Measurements from ENCODE around the gene DZANK1. TPM values are rescaled to one million over a fixed set of nuclear protein-coding genes. Genes with fewer than 3 reads are reported as not detected.

Gene DZANK1
- total and polyA plus RNA-seq, 2 donors (not counting 3 experiments of a cell fraction or from before 2014, with no cell fraction given): 1.1 to 1.8 TPM

DNA sequence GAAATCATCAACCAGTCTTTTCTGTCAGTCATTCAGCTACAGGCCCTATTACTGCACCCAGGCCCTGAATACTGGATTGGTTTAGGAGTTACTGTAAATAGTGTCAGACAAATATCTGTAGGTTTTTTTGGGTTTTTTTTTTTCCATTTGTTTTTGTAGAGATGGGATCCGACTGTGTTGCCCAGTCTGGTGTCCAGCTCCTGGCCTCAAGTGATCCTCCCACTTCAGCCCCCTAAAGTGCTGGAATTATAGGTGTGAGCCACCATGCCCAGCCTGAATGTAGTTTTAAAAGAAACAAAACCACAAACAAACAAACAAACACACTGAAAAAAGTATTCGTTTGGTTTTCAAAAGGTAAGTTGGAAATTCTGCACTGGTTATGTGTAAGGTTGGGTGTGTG is 39.6 kb downstream of the DZANK1 start:
- no peaks in the 10 kb centered on the region for H3K9me1 ChIP-seq (replicated peaks; ENCODE audit: control insufficient read depth, extremely low read depth, insufficient read depth, low read length)
- no peaks in the 10 kb centered on the region for H3K9me3 ChIP-seq (replicated peaks; ENCODE audit: control insufficient read depth, insufficient read depth, low read length)
- dilution Hi-C loops (cut with MboI; ENCODE audit: extremely low pct_ligation_motif_present, low sequenced_read_pairs): no loop called here
- H3K79me2 ChIP-seq (ENCODE audit: control insufficient read depth, insufficient read depth, low read length): no peaks in the 10 kb centered on the region
- no peaks in the 10 kb centered on the region for H3K36me3 ChIP-seq (ENCODE audit: control insufficient read depth in 2 of 2, extremely low read depth in 1 of 2, insufficient read depth in 2 of 2, low read length in 2 of 2)
- POLR2A ChIA-PET: no interaction called here
- no peak overlapping the region for H3K27ac ChIP-seq (ENCODE audit: insufficient read depth, low read depth, low read length)
- no peak overlapping the region for H3K4me2 ChIP-seq (ENCODE audit: insufficient read depth, low read length)
- no peak overlapping the region for H3K4me3 ChIP-seq (replicated peaks in 1 of 3; ENCODE audit: insufficient read depth in 1 of 3, low read depth in 1 of 3, low read length in 3 of 3)
- no peak for FAIRE-seq
- TF ChIP-seq, protein P1, sequence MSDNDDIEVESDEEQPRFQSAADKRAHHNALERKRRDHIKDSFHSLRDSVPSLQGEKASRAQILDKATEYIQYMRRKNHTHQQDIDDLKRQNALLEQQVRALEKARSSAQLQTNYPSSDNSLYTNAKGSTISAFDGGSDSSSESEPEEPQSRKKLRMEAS (IDR thresholded peaks at IDR 0.05; ENCODE audit: insufficient read depth, insufficient read length): no peak
- TF ChIP-seq, protein P2, sequence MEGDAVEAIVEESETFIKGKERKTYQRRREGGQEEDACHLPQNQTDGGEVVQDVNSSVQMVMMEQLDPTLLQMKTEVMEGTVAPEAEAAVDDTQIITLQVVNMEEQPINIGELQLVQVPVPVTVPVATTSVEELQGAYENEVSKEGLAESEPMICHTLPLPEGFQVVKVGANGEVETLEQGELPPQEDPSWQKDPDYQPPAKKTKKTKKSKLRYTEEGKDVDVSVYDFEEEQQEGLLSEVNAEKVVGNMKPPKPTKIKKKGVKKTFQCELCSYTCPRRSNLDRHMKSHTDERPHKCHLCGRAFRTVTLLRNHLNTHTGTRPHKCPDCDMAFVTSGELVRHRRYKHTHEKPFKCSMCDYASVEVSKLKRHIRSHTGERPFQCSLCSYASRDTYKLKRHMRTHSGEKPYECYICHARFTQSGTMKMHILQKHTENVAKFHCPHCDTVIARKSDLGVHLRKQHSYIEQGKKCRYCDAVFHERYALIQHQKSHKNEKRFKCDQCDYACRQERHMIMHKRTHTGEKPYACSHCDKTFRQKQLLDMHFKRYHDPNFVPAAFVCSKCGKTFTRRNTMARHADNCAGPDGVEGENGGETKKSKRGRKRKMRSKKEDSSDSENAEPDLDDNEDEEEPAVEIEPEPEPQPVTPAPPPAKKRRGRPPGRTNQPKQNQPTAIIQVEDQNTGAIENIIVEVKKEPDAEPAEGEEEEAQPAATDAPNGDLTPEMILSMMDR (IDR thresholded peaks at IDR 0.05; ENCODE audit: extremely low read depth in 1 of 2, insufficient read depth in 1 of 2, low read depth in 1 of 2, low read length in 2 of 2): no peak
- TF ChIP-seq EZH2 (IDR thresholded peaks at IDR 0.05; ENCODE audit: borderline replicate concordance, low read depth, low read length, severe bottlenecking) (no peak), POLR2A (IDR thresholded peaks at IDR 0.05; ENCODE audit: low read depth, low read length) (no peak), FOS (IDR thresholded peaks at IDR 0.05; ENCODE audit: borderline replicate concordance, insufficient read depth, low read length) (no peak), MYC (IDR thresholded peaks at IDR 0.05; ENCODE audit: low read depth, low read length) (no peak), JUN (IDR thresholded peaks at IDR 0.05; ENCODE audit: borderline replicate concordance, insufficient read depth, insufficient read length, low read depth) (no peak), GATA2 (IDR thresholded peaks at IDR 0.05; ENCODE audit: insufficient read depth, insufficient read length, low read depth, low read length) (no peak), POLR2AphosphoS5 (IDR thresholded peaks at IDR 0.05; ENCODE audit: insufficient read depth, low read depth, low read length) (no peak)
- H3K4me1 ChIP-seq (ENCODE audit: control insufficient read depth, extremely low read depth, insufficient read depth, low read length): peaks cover 2% of the 10 kb centered on the region
- BruUV-seq (replicated peaks): no TSS peak
- H4K20me1 ChIP-seq (replicated peaks; ENCODE audit: control insufficient read depth, extremely low read depth, insufficient read depth, low read length): no peaks in the 10 kb centered on the region
- CTCF ChIA-PET: no interaction called here
- H2AFZ ChIP-seq (ENCODE audit: low read depth, low read length): no peak overlapping the region
- DNase-seq (ENCODE audit: low read depth, low spot score): no peak
- no peaks in the 10 kb centered on the region for H3K27me3 ChIP-seq (ENCODE audit: control insufficient read depth in 2 of 2, insufficient read depth in 2 of 2, low read length in 2 of 2)
- intact Hi-C loops (cut with micrococcal nuclease): no loop called here
- H3K9ac ChIP-seq (replicated peaks; ENCODE audit: extremely low read depth, insufficient read depth, low read length): no peak overlapping the region
